K562 (cell line): Measurements from ENCODE around the gene TEX14. TPM values are rescaled to one million over a fixed set of nuclear protein-coding genes. Genes with fewer than 3 reads are reported as not detected.

Experiments
- ARHGAP35 ChIP-seq: fragments of 450-650 bp; IDR thresholded peaks from 2 replicates; pipeline ENCODE4 v1.6.1; 2018; ENCODE audit not compliant: partially characterized antibody
- E2F1 ChIP-seq: sonication (generic); formaldehyde crosslinking; IDR thresholded peaks from 2 replicates; pipeline ENCODE4 v1.8.1; 2023; ENCODE audit warnings: mild to moderate bottlenecking, missing genetic modification reagents, moderate library complexity
- FOXJ3 ChIP-seq: sonication (generic); formaldehyde crosslinking; IDR thresholded peaks from 2 replicates; pipeline ENCODE4 v1.4.0; 2020; ENCODE audit warnings: mild to moderate bottlenecking, missing genetic modification reagents
- HCFC1 ChIP-seq: IDR thresholded peaks from 2 replicates; pipeline ENCODE4 v1.6.1; 2012; ENCODE audit warnings: low read depth, low read length, improper control_type of control experiment
- MAZ ChIP-seq, 2 experiments: fragments of 450-650 bp in 1 of 2; sonication (generic) in 1 of 2; formaldehyde crosslinking; IDR thresholded peaks in 1 of 2; conservative IDR thresholded peaks in 1 of 2; 2 replicates each; pipeline versions ENCODE4 v1.4.0 to v1.5.0; 2020; ENCODE audit warnings: mild to moderate bottlenecking in 1 of 2, missing genetic modification reagents in 1 of 2
- NR2F6 ChIP-seq: fragments of 450-650 bp; formaldehyde crosslinking; IDR thresholded peaks from 2 replicates; pipeline ENCODE4 v1.4.0; 2020; ENCODE audit warnings: mild to moderate bottlenecking
- SMAD4 ChIP-seq: fragments of 250-450 bp; sonication (Bioruptor Pico); conservative IDR thresholded peaks from 2 replicates; pipeline ENCODE4 v1.8.0; 2021; ENCODE audit warnings: inconsistent platforms, mild to moderate bottlenecking, moderate library complexity
- ZBTB33 ChIP-seq: sonication (generic); formaldehyde crosslinking; IDR thresholded peaks from 2 replicates; pipeline ENCODE4 v1.8.1; 2023; ENCODE audit warnings: mild to moderate bottlenecking, missing genetic modification reagents
- ZEB2 ChIP-seq: fragments of 450-650 bp; IDR thresholded peaks from 2 replicates; pipeline ENCODE4 v1.6.1; 2016
- ZNF24 ChIP-seq: fragments of 450-650 bp; IDR thresholded peaks from 2 replicates; pipeline ENCODE4 v1.6.1; 2016
- ZNF431 ChIP-seq: sonication (generic); formaldehyde crosslinking; IDR thresholded peaks from 2 replicates; pipeline ENCODE4 v1.8.0; 2022; ENCODE audit warnings: mild to moderate bottlenecking, missing genetic modification reagents
- polyA plus RNA-seq, 8 experiments: library from polyadenylated mRNA; depleted of rRNA in 4 of 8; stranded (reverse) in 5 of 8; unstranded in 3 of 8; fragments of >200 nt; fragmentation: Nextera tagmentation in 2 of 8; fragmentation: Illumina TruSeq in 1 of 8; extraction: Ambion mirVana in 2 of 8; extraction: Trizol in 1 of 8; gene quantifications; 2 replicates each; pipeline versions ENCODE4 v1.2.1 to v1.2.3, GENCODE V29; 2011 to 2014; ENCODE audit warnings: inconsistent platforms in 1 of 8, missing spikeins in 1 of 8
- total RNA-seq, 7 experiments: library from RNA; depleted of rRNA in 6 of 7; stranded (reverse); fragments of >200 nt in 6 of 7; fragmentation: Illumina TruSeq in 2 of 7; extraction: Trizol in 2 of 7; gene quantifications; 2 replicates each; pipeline versions ENCODE4 v1.2.1 to v1.2.3, GENCODE V29; 2011 to 2021; ENCODE audit warnings: low replicate concordance in 1 of 7
- TF ChIP-seq, protein P1 (sequence below): fragments of 450-650 bp; IDR thresholded peaks from 2 replicates; pipeline ENCODE4 v1.6.1; 2016; ENCODE audit warnings: mild to moderate bottlenecking
- TF ChIP-seq, protein P2 (sequence below): sonication (generic); formaldehyde crosslinking; IDR thresholded peaks from 2 replicates; pipeline ENCODE4 v1.8.1; 2023; ENCODE audit warnings: mild to moderate bottlenecking, missing genetic modification reagents
- TF ChIP-seq, protein P3 (sequence below): fragments of 450-650 bp; conservative IDR thresholded peaks from 2 replicates; pipeline ENCODE4 v1.6.1; 2016; ENCODE audit warnings: missing genetic modification characterization, low read depth, mild to moderate bottlenecking, missing compliant biosample characterization, moderate library complexity
- TF ChIP-seq, protein P4 (sequence below): sonication (generic); formaldehyde crosslinking; IDR thresholded peaks from 2 replicates; pipeline ENCODE4 v1.9.0; 2022; ENCODE audit warnings: mild to moderate bottlenecking, missing genetic modification reagents

The TEX14 gene
- total and polyA plus RNA-seq, 9 of the 15 experiments (the other 6 are each of a cell fraction or from before 2014, with no cell fraction given) = 0.05 to 0.12 (median 0.09) TPM; not detected in 1

DNA sequence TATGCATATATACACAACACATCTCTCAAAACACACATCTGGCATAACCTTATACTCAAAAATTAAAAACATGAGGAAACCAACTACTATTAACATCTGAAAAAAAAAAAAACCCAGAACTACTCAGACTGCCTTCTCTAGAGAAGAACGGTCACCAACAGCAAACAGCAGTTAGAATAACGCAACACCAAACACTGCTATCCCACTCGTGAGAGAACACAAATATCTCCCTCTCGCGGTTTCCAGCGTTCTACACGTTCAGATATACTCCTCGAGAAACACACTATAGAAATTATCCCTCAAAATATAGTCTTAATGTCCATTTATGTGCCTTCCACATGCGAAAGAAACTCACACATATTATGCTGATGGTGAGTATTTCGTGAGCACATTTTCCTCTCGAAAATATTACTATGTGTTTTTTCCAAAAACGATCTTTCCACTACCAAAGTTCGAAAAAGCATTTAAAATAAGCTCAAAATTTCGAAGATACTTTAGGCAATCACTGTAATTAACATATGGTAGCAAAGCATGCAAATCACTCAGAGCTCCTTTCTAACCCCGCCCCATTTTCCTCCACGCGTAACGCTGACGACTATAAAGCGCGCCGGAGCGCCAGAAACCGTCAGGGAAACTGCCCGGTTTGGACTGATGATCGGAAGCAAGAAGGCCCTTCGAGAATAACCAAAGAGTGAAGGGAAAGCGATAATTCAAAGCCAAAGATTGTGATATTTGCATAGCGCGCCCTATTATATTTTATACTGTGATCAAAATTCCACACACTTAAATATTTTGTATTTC, 60.1 kb downstream of the TEX14 start (continued):
- TF ChIP-seq, protein P1, sequence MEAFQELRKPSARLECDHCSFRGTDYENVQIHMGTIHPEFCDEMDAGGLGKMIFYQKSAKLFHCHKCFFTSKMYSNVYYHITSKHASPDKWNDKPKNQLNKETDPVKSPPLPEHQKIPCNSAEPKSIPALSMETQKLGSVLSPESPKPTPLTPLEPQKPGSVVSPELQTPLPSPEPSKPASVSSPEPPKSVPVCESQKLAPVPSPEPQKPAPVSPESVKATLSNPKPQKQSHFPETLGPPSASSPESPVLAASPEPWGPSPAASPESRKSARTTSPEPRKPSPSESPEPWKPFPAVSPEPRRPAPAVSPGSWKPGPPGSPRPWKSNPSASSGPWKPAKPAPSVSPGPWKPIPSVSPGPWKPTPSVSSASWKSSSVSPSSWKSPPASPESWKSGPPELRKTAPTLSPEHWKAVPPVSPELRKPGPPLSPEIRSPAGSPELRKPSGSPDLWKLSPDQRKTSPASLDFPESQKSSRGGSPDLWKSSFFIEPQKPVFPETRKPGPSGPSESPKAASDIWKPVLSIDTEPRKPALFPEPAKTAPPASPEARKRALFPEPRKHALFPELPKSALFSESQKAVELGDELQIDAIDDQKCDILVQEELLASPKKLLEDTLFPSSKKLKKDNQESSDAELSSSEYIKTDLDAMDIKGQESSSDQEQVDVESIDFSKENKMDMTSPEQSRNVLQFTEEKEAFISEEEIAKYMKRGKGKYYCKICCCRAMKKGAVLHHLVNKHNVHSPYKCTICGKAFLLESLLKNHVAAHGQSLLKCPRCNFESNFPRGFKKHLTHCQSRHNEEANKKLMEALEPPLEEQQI = peak; percentile 64; the same call in 1 of the 2 replicates
- TF ChIP-seq ZNF24 (peak; percentile 70), ZNF431 (CRISPR knock-in tag) (peak; percentile 81), SMAD4 (CRISPR knock-in tag) (no peak; the same call in 1 of the 2 replicates), HCFC1 (peak; percentile 80), NR2F6 (CRISPR knock-in tag) (peak; percentile 98), MAZ (CRISPR knock-in tag; conservative IDR thresholded peaks at IDR 0.05 in 1 of 2, IDR thresholded peaks at IDR 0.05 in 1 of 2) (peak; percentile 90 to 98), E2F1 (CRISPR knock-in tag) (0 out of 2 replicates have a peak, but pooled peaks have one; percentile 5), ZBTB33 (CRISPR knock-in tag) (peak; percentile 82), ZEB2 (peak; percentile 89), FOXJ3 (no peak), ARHGAP35 (peak; percentile 100)
- TF ChIP-seq, protein P2, sequence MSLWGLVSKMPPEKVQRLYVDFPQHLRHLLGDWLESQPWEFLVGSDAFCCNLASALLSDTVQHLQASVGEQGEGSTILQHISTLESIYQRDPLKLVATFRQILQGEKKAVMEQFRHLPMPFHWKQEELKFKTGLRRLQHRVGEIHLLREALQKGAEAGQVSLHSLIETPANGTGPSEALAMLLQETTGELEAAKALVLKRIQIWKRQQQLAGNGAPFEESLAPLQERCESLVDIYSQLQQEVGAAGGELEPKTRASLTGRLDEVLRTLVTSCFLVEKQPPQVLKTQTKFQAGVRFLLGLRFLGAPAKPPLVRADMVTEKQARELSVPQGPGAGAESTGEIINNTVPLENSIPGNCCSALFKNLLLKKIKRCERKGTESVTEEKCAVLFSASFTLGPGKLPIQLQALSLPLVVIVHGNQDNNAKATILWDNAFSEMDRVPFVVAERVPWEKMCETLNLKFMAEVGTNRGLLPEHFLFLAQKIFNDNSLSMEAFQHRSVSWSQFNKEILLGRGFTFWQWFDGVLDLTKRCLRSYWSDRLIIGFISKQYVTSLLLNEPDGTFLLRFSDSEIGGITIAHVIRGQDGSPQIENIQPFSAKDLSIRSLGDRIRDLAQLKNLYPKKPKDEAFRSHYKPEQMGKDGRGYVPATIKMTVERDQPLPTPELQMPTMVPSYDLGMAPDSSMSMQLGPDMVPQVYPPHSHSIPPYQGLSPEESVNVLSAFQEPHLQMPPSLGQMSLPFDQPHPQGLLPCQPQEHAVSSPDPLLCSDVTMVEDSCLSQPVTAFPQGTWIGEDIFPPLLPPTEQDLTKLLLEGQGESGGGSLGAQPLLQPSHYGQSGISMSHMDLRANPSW (CRISPR knock-in tag) = no peak
- TF ChIP-seq, protein P3, sequence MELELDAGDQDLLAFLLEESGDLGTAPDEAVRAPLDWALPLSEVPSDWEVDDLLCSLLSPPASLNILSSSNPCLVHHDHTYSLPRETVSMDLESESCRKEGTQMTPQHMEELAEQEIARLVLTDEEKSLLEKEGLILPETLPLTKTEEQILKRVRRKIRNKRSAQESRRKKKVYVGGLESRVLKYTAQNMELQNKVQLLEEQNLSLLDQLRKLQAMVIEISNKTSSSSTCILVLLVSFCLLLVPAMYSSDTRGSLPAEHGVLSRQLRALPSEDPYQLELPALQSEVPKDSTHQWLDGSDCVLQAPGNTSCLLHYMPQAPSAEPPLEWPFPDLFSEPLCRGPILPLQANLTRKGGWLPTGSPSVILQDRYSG (tag) = no peak
- TF ChIP-seq, protein P4, sequence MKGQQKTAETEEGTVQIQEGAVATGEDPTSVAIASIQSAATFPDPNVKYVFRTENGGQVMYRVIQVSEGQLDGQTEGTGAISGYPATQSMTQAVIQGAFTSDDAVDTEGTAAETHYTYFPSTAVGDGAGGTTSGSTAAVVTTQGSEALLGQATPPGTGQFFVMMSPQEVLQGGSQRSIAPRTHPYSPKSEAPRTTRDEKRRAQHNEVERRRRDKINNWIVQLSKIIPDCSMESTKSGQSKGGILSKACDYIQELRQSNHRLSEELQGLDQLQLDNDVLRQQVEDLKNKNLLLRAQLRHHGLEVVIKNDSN (CRISPR knock-in tag) = no peak
